HUES64 (cell line): ENCODE results near the gene SERTAD1.

ENCODE experiments used
- H3K27ac ChIP-seq: 2 replicates; pipeline ENCODE4 v1.7.0; 2013; ENCODE audit warnings: low read depth, low read length, inconsistent platforms
- H3K27me3 ChIP-seq: 2 replicates; pipeline ENCODE4 v1.6.1; 2013; ENCODE audit warnings: mild to moderate bottlenecking, low read length; ENCODE audit not compliant: insufficient read depth
- H3K36me3 ChIP-seq: 2 replicates; pipeline ENCODE4 v1.6.1; 2013; ENCODE audit warnings: mild to moderate bottlenecking, low read length; ENCODE audit not compliant: insufficient read depth
- H3K4me1 ChIP-seq: 2 replicates; pipeline ENCODE4 v1.6.1; 2013; ENCODE audit warnings: mild to moderate bottlenecking, low read length, moderate library complexity; ENCODE audit not compliant: insufficient read depth
- H3K4me3 ChIP-seq: 2 replicates; pipeline ENCODE4 v1.5.1; 2013; ENCODE audit warnings: mild to moderate bottlenecking, low read length, moderate library complexity
- H3K9ac ChIP-seq: 2 replicates; pipeline ENCODE4 v1.6.1; 2013; ENCODE audit warnings: mild to moderate bottlenecking, low read depth, low read length
- H3K9me3 ChIP-seq: 2 replicates; pipeline ENCODE4 v1.6.1; 2013; ENCODE audit warnings: low read depth, low read length; ENCODE audit not compliant: insufficient read depth
- WGBS: fragments of 150-250, 120-280 bp; methylation state at CpG from one replicate; pipeline ENCODE4 v1.1.7; 2013; ENCODE audit warnings: missing lambda C conversion rate; 5-methylcytosine and 5-hydroxymethylcytosine counted together

Gene SERTAD1

DNA sequence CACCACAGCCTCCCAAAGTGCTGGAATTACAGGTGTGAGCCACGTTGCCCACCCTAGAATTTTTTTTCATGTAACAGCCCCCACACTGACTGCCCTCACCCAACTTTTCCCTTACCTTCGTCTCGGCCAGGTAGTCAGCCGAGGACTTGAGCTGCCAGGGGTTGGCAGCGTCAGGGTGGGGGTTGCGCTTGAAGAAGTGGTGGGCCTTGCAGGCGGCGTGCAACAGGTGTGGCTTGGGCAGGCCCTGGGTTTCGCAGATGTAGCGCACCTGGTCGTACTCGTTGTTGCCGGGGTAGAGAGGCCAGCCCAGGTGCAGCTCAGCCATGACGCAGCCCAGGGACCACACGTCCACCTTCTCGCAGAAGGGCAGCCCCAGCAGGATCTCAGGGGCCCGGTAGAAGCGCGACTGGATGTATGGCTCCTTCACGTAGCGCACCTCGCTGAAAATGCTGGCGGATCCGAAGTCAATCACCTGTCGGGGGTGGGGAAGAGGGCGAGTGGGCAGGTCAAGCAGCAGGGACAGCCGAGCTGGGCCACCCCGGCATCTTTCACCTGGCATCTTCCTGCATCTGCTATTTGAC is 42.0 kb downstream of the SERTAD1 start:
- 93% methylated on average over 28 of the region's 28 CpGs for WGBS
- no peaks in the 10 kb centered on the region for H3K4me1 ChIP-seq
- peaks cover 11% of the 10 kb centered on the region for H3K36me3 ChIP-seq
- no peak overlapping the region for H3K4me3 ChIP-seq
- H3K9me3 ChIP-seq = no peaks in the 10 kb centered on the region
- no peaks in the 10 kb centered on the region for H3K27me3 ChIP-seq
- no peak overlapping the region for H3K9ac ChIP-seq
- H3K27ac ChIP-seq = no peak overlapping the region

DNA sequence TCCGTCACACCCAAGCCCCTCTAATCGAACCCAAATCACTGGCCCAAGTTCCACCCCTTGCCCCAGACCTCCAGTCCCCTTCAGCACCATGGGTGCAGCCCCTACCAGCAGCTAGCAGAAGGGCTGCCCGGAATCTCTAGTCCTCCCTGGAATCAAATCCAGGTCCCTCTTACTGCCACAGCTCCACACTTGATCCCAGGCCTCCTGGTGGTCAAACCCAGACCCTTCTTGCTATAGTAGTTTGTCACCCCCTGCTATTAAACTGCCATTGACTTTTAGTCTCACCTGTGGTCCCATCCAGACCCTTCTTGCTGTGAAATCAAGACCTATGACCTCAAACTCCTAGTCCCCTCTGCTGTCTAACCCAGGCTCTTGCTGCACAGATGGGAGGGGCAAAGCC is 44.5 kb downstream of the SERTAD1 start:
- H3K36me3 ChIP-seq = peaks cover 29% of the 10 kb centered on the region
- H3K9me3 ChIP-seq = no peaks in the 10 kb centered on the region
- no peaks in the 10 kb centered on the region for H3K4me1 ChIP-seq
- H3K27ac ChIP-seq = no peak overlapping the region
- H3K9ac ChIP-seq = no peak overlapping the region
- no peak overlapping the region for H3K4me3 ChIP-seq
- H3K27me3 ChIP-seq = no peaks in the 10 kb centered on the region
- 89% methylated on average over 3 of the region's 3 CpGs for WGBS

DNA sequence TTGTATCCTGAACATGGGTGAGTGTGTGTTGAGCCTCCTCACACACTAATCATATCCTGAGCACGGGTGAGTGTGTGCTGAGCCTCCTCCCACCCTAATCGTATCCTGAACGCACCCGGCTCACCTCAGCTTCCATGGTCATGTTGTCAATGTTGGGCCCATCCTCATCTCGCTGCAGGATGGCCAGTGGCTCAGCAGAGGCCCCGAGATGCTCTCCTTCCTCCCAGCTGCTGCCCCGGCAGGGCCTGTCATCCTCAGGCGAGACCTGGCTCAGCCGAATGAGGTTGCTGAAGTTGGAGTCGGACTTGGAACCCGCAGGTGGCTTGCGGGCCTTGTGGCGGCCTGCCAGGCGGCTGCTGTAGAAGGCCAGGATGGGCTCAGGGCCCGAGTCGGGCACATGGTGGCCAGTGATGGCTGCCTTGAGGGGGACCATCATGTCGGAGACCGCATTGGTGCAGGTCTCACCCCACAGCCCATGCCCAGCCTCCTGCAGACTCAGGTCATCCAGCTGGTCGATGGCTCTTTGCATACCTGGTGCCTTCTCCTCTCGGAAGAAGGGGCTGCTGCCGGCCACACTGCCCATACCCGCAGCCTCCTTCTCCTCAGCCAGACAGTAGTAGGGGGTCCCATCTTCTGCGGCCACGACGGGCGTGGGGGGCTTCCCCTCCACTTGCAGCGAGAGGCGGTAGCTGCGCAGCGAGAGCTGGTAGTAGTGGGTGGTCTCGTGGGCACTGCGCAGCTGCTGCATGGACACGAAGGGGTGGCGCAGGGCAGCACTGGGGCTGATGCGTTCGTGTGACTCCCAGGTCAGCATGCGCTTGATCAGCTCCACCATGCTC is 45.4 kb downstream of the SERTAD1 start:
- H3K4me1 ChIP-seq = no peaks in the 10 kb centered on the region
- peaks cover 30% of the 10 kb centered on the region for H3K36me3 ChIP-seq
- H3K9me3 ChIP-seq = no peaks in the 10 kb centered on the region
- H3K27ac ChIP-seq = no peak overlapping the region
- no peak overlapping the region for H3K9ac ChIP-seq
- H3K4me3 ChIP-seq = no peak overlapping the region
- H3K27me3 ChIP-seq = no peaks in the 10 kb centered on the region
- WGBS = 94% methylated on average over 37 of the region's 37 CpGs

GRCh38 chr19:40379446-40380198 is 46.2 kb downstream of the SERTAD1 start:
- H3K27me3 ChIP-seq = no peaks in the 10 kb centered on the region
- WGBS = 94% methylated on average over 11 of the region's 11 CpGs
- H3K4me1 ChIP-seq = no peaks in the 10 kb centered on the region
- H3K9me3 ChIP-seq = no peaks in the 10 kb centered on the region
- peaks cover 30% of the 10 kb centered on the region for H3K36me3 ChIP-seq
- no peak overlapping the region for H3K4me3 ChIP-seq
- no peak overlapping the region for H3K9ac ChIP-seq
- no peak overlapping the region for H3K27ac ChIP-seq

- no peaks in the 10 kb centered on the region for H3K4me1 ChIP-seq
- no peak overlapping the region for H3K4me3 ChIP-seq
- no peaks in the 10 kb centered on the region for H3K9me3 ChIP-seq
- peaks cover 38% of the 10 kb centered on the region for H3K36me3 ChIP-seq
- H3K9ac ChIP-seq = no peak overlapping the region
- WGBS = 92% methylated on average over 2 of the region's 2 CpGs
- H3K27me3 ChIP-seq = no peaks in the 10 kb centered on the region
- no peak overlapping the region for H3K27ac ChIP-seq
Observed at GRCh38 chr19:40378509-40378908, 47.3 kb downstream of the SERTAD1 start.

GRCh38 chr19:40377876-40378385 is 47.9 kb downstream of the SERTAD1 start:
- no peak overlapping the region for H3K4me3 ChIP-seq
- peaks cover 41% of the 10 kb centered on the region for H3K36me3 ChIP-seq
- H3K27ac ChIP-seq = no peak overlapping the region
- no peaks in the 10 kb centered on the region for H3K27me3 ChIP-seq
- no peaks in the 10 kb centered on the region for H3K9me3 ChIP-seq
- WGBS = 93% methylated on average over 25 of the region's 25 CpGs
- H3K4me1 ChIP-seq = no peaks in the 10 kb centered on the region
- H3K9ac ChIP-seq = no peak overlapping the region

- H3K27ac ChIP-seq = no peak overlapping the region
- H3K27me3 ChIP-seq = no peaks in the 10 kb centered on the region
- WGBS = 93% methylated on average over 17 of the region's 17 CpGs
- no peaks in the 10 kb centered on the region for H3K9me3 ChIP-seq
- H3K9ac ChIP-seq = no peak overlapping the region; the same call in 1 of the 2 replicates
- H3K4me3 ChIP-seq = no peak overlapping the region
- peaks cover 56% of the 10 kb centered on the region for H3K36me3 ChIP-seq
- no peaks in the 10 kb centered on the region for H3K4me1 ChIP-seq
Observed at GRCh38 chr19:40376286-40376862, 49.4 kb downstream of the SERTAD1 start.

DNA sequence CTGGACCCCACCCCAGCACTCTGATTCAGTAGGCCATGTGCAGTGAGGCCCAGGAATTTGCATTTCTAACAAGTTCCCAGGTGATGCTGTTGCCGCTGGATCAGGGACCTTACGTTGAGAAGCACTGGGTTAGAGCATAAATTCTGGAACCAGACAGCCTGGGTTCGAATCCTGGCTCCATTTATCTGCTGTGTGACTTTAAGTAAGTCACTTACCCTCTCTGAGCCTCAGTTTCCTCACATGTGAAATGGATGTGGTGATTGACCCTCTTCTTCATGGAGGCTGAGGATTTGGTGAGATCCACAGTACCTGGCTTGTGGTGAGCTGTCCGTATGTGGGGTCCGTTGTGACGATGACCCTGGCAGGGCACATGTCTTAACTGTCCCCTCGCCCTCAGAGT is 51.7 kb downstream of the SERTAD1 start:
- no peaks in the 10 kb centered on the region for H3K4me1 ChIP-seq
- H3K4me3 ChIP-seq = no peak overlapping the region
- no peaks in the 10 kb centered on the region for H3K9me3 ChIP-seq
- no peak overlapping the region for H3K27ac ChIP-seq
- peaks cover 71% of the 10 kb centered on the region for H3K36me3 ChIP-seq
- H3K27me3 ChIP-seq = no peaks in the 10 kb centered on the region
- WGBS = 95% methylated on average over 7 of the region's 7 CpGs
- H3K9ac ChIP-seq = no peak overlapping the region

DNA sequence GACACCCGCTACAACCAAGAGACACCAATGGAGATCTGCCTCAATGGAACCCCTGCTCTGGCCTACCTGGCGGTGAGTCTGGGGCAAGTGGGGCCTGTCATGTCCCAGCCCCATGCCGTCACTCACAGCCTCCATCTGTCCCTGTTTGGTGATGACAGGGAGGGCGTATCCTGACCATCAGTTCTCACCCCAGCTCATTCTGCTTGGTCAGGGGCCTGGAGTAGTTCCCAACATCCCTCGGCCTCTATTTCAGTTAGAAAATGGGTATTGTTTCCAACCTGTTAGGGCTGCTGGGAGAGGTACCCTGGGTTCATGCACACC is 54.0 kb downstream of the SERTAD1 start:
- Histone ChIP-seq H3K27me3 (no peaks in the 10 kb centered on the region), H3K27ac (no peak overlapping the region), H3K4me3 (no peak overlapping the region), H3K4me1 (peaks cover 8% of the 10 kb centered on the region), H3K36me3 (peaks cover 73% of the 10 kb centered on the region), H3K9ac (no peak overlapping the region), H3K9me3 (no peaks in the 10 kb centered on the region)
- WGBS = 91% methylated on average over 5 of the region's 5 CpGs
